Measurements from ENCODE around the gene IKZF4. TPM values are rescaled to one million over a fixed set of nuclear protein-coding genes. Genes with fewer than 3 reads are reported as not detected.
"Not testable (repeated sequence)": the region's sequence is repeated elsewhere in the genome, so short reads cannot be mapped to it uniquely, and the experiment has no call there.

IKZF4 gene
- total and polyA plus RNA-seq, 10 of the 15 experiments (the other 5 are each of a cell fraction or from before 2014, with no cell fraction given), result 0.74 to 5.5 (median 1.1) TPM

DNA sequence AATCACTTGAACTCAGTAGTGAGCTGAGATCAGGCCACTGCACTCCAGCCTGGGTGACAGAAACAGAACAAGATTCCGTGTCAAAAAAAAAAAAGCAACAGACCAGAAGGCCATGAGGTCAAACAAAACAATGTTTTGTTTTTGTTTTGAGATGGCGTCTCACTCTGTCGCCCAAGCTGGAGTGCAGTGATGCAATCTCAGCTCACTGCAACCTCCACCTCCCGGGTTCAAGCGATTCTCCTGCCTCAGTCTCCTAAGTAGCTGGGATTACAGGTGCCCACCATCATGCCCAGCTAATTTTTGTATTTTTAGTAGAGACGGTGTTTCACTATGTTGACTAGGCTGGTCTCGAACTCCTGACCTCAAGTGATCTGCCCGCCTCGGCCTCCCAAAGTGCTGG is 57.1 kb downstream of the IKZF4 start:
- DNase-seq (ENCODE audit: low read depth, low spot score); H3K9ac ChIP-seq (ENCODE audit: control insufficient read depth, insufficient read depth, low read length); H3K79me2 ChIP-seq (ENCODE audit: control insufficient read depth, insufficient read depth, low read length); H4K20me1 ChIP-seq (ENCODE audit: control insufficient read depth, insufficient read depth); ATAC-seq; H3K27ac ChIP-seq (ENCODE audit: control insufficient read depth, insufficient read depth); SMC1A ChIA-PET (ENCODE audit: uncharacterized antibody, unreplicated experiment); in situ Hi-C loops (cut with MboI); H3K9me3 ChIP-seq (replicated peaks; ENCODE audit: control insufficient read depth, insufficient read depth, low read length); H3K36me3 ChIP-seq (ENCODE audit: control insufficient read depth in 2 of 2, insufficient read depth in 2 of 2, low read length in 1 of 2); RAD21 ChIA-PET (ENCODE audit: unreplicated experiment); H3K4me2 ChIP-seq (ENCODE audit: control insufficient read depth, insufficient read depth); H2AFZ ChIP-seq (ENCODE audit: control insufficient read depth, low read depth, low read length); H3K4me1 ChIP-seq (ENCODE audit: control insufficient read depth, insufficient read depth, low read length); FAIRE-seq; BruUV-seq (replicated peaks); H3K4me3 ChIP-seq; intact Hi-C loops (cut with micrococcal nuclease; ENCODE audit: unreplicated experiment): not testable (repeated sequence)
- CTCF ChIA-PET, result interaction anchor here (0.7 kb wide), 1 partner anchor 79 kb away, joined by 3 read pairs; no protein-coding TSS in a partner anchor
- 42% methylated on average over 9 of the region's 9 CpGs for WGBS (ENCODE audit: insufficient coverage, insufficient replicate concordance, low lambda C conversion rate, missing lambda C conversion rate)
- peaks cover 9 to 15% of the 10 kb centered on the region in 2 experiments; a peak in 3 of 4 replicates for H3K27me3 ChIP-seq (replicated peaks in 1 of 2; ENCODE audit: control insufficient read depth in 2 of 2, insufficient read depth in 2 of 2, low read length in 1 of 2)
- POLR2A ChIA-PET, result interaction anchor here (0.6 to 0.9 kb wide), 4 partner anchors 10 to 81 kb away, joined by 3 to 4 read pairs (median 4); no protein-coding TSS in a partner anchor

DNA sequence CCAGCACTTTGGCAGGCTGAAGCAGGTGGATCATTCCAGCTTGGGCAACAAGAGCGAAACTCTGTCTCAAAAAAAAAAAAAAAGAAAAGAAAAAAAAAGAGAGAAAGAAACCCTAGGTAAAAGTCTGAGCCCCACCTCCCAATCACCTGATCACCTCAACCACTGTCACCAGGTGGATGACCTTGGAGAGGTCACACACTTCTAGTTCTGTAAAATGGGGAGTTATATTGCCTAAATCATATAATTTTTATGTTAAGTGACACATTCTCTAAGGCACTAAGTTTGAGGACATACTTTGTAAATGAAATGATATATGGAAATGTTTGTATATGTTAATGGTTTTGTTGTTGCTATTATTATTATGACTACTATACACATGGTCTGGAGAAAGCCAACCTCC is 57.6 kb downstream of the IKZF4 start:
- Histone ChIP-seq H3K27ac (ENCODE audit: control insufficient read depth, insufficient read depth) (no peak overlapping the region), H3K36me3 (ENCODE audit: control insufficient read depth in 2 of 2, insufficient read depth in 2 of 2, low read length in 1 of 2) (no peaks in the 10 kb centered on the region), H2AFZ (ENCODE audit: control insufficient read depth, low read depth, low read length) (no peak overlapping the region), H4K20me1 (ENCODE audit: control insufficient read depth, insufficient read depth) (no peaks in the 10 kb centered on the region), H3K4me3 (no peak overlapping the region), H3K27me3 (replicated peaks in 1 of 2; ENCODE audit: control insufficient read depth in 2 of 2, insufficient read depth in 2 of 2, low read length in 1 of 2) (peaks cover 9 to 15% of the 10 kb centered on the region in 2 experiments; a peak in 3 of 4 replicates), H3K9ac (ENCODE audit: control insufficient read depth, insufficient read depth, low read length) (no peak overlapping the region), H3K9me3 (replicated peaks; ENCODE audit: control insufficient read depth, insufficient read depth, low read length) (no peaks in the 10 kb centered on the region), H3K4me2 (ENCODE audit: control insufficient read depth, insufficient read depth) (no peak overlapping the region), H3K4me1 (ENCODE audit: control insufficient read depth, insufficient read depth, low read length) (no peaks in the 10 kb centered on the region), H3K79me2 (ENCODE audit: control insufficient read depth, insufficient read depth, low read length) (no peaks in the 10 kb centered on the region)
- ChIA-PET POLR2A (interaction anchor here (0.6 to 0.9 kb wide), 3 partner anchors 10 to 81 kb away, joined by 3 to 4 read pairs (median 4); no protein-coding TSS in a partner anchor), RAD21 (ENCODE audit: unreplicated experiment) (no interaction called here), CTCF (interaction anchor here (0.6 to 0.7 kb wide), 2 partner anchors 80 to 353 kb away, joined by 3 read pairs; no protein-coding TSS in a partner anchor), SMC1A (ENCODE audit: uncharacterized antibody, unreplicated experiment) (no interaction called here)
- no peak for ATAC-seq
- no peak for DNase-seq (ENCODE audit: low read depth, low spot score)
- no peak for FAIRE-seq
- intact Hi-C loops (cut with micrococcal nuclease; ENCODE audit: unreplicated experiment), result no loop called here
- in situ Hi-C loops (cut with MboI), result no loop called here
- BruUV-seq (replicated peaks), result no TSS peak
- 100% methylated on average over 1 of the region's 1 CpG for WGBS (ENCODE audit: insufficient coverage, insufficient replicate concordance, low lambda C conversion rate, missing lambda C conversion rate)
- TF ChIP-seq NR2F1 (conservative IDR thresholded peaks at IDR 0.05) (no peak), CBX5 (IDR thresholded peaks at IDR 0.05; ENCODE audit: low read depth) (no peak), MYB (IDR thresholded peaks at IDR 0.05; ENCODE audit: borderline replicate concordance, low read depth, low read length) (no peak), HCFC1 (IDR thresholded peaks at IDR 0.05; ENCODE audit: low read length) (no peak), TBL1XR1 (IDR thresholded peaks at IDR 0.05; ENCODE audit: low read depth, low read length) (no peak), ZBED1 (IDR thresholded peaks at IDR 0.05; ENCODE audit: borderline replicate concordance) (no peak), NFYA (IDR thresholded peaks at IDR 0.05; ENCODE audit: borderline replicate concordance, low read depth, low read length) (no peak), KAT2A (conservative IDR thresholded peaks at IDR 0.05; ENCODE audit: control insufficient read depth, low read depth, low read length) (no peak)
- TF ChIP-seq, protein P1, sequence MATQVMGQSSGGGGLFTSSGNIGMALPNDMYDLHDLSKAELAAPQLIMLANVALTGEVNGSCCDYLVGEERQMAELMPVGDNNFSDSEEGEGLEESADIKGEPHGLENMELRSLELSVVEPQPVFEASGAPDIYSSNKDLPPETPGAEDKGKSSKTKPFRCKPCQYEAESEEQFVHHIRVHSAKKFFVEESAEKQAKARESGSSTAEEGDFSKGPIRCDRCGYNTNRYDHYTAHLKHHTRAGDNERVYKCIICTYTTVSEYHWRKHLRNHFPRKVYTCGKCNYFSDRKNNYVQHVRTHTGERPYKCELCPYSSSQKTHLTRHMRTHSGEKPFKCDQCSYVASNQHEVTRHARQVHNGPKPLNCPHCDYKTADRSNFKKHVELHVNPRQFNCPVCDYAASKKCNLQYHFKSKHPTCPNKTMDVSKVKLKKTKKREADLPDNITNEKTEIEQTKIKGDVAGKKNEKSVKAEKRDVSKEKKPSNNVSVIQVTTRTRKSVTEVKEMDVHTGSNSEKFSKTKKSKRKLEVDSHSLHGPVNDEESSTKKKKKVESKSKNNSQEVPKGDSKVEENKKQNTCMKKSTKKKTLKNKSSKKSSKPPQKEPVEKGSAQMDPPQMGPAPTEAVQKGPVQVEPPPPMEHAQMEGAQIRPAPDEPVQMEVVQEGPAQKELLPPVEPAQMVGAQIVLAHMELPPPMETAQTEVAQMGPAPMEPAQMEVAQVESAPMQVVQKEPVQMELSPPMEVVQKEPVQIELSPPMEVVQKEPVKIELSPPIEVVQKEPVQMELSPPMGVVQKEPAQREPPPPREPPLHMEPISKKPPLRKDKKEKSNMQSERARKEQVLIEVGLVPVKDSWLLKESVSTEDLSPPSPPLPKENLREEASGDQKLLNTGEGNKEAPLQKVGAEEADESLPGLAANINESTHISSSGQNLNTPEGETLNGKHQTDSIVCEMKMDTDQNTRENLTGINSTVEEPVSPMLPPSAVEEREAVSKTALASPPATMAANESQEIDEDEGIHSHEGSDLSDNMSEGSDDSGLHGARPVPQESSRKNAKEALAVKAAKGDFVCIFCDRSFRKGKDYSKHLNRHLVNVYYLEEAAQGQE (IDR thresholded peaks at IDR 0.05; ENCODE audit: low read depth, low read length), result no peak
- TF ChIP-seq, protein P2, sequence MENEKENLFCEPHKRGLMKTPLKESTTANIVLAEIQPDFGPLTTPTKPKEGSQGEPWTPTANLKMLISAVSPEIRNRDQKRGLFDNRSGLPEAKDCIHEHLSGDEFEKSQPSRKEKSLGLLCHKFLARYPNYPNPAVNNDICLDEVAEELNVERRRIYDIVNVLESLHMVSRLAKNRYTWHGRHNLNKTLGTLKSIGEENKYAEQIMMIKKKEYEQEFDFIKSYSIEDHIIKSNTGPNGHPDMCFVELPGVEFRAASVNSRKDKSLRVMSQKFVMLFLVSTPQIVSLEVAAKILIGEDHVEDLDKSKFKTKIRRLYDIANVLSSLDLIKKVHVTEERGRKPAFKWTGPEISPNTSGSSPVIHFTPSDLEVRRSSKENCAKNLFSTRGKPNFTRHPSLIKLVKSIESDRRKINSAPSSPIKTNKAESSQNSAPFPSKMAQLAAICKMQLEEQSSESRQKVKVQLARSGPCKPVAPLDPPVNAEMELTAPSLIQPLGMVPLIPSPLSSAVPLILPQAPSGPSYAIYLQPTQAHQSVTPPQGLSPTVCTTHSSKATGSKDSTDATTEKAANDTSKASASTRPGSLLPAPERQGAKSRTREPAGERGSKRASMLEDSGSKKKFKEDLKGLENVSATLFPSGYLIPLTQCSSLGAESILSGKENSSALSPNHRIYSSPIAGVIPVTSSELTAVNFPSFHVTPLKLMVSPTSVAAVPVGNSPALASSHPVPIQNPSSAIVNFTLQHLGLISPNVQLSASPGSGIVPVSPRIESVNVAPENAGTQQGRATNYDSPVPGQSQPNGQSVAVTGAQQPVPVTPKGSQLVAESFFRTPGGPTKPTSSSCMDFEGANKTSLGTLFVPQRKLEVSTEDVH (IDR thresholded peaks at IDR 0.05; ENCODE audit: low read depth, partially characterized antibody), result no peak
- TF ChIP-seq, protein P3, sequence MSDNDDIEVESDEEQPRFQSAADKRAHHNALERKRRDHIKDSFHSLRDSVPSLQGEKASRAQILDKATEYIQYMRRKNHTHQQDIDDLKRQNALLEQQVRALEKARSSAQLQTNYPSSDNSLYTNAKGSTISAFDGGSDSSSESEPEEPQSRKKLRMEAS (IDR thresholded peaks at IDR 0.05; ENCODE audit: low read depth, low read length), result no peak

Measured in GM12878 (cell line).